Effector CD8-positive, alpha-beta T cell (primary cell): ENCODE measurements around the gene HSH2D.
"Not testable (repeated sequence)": the region's sequence is repeated elsewhere in the genome, so short reads cannot be mapped to it uniquely, and the experiment has no call there.

ENCODE experiments used
- DNase-seq: peaks from one replicate; lab custom pipeline; 2025; lab: John Stamatoyannopoulos, UW

The HSH2D gene

GRCh38 chr19:16119075-16119857 is 24.2 kb upstream of the HSH2D start:
- DNase-seq: not testable (repeated sequence)

GRCh38 chr19:16121141-16121540 is 22.3 kb upstream of the HSH2D start:
- no peak for DNase-seq

GRCh38 chr19:16121967-16122366 is 21.5 kb upstream of the HSH2D start:
- DNase-seq: no peak

- no peak for DNase-seq
Observed at GRCh38 chr19:16124953-16125352, 18.5 kb upstream of the HSH2D start.

GRCh38 chr19:16125737-16126495 is 17.6 kb upstream of the HSH2D start:
- DNase-seq: no peak

- DNase-seq: no peak
Observed at GRCh38 chr19:16127080-16127479, 16.4 kb upstream of the HSH2D start.

- no peak for DNase-seq
Observed at GRCh38 chr19:16127776-16128371, 15.6 kb upstream of the HSH2D start.

- no peak for DNase-seq
Observed at GRCh38 chr19:16131648-16132047, 11.8 kb upstream of the HSH2D start.

GRCh38 chr19:16133818-16134217 is 9.7 kb upstream of the HSH2D start:
- no peak for DNase-seq

GRCh38 chr19:16134510-16134909 is 9.0 kb upstream of the HSH2D start:
- no peak for DNase-seq

- no peak for DNase-seq
Observed at GRCh38 chr19:16135430-16136127, 7.9 kb upstream of the HSH2D start.

- no peak for DNase-seq
Observed at GRCh38 chr19:16136185-16136999, 7.1 kb upstream of the HSH2D start.

- DNase-seq: no peak
Observed at GRCh38 chr19:16139752-16140151, 3.7 kb upstream of the HSH2D start.

- DNase-seq: no peak
Observed at GRCh38 chr19:16141043-16141442, 2.4 kb upstream of the HSH2D start.

- no peak for DNase-seq
Observed at GRCh38 chr19:16142032-16142580, 1.4 kb upstream of the HSH2D start.

- DNase-seq: no peak
Observed at GRCh38 chr19:16144216-16144581, 714 bp downstream of the HSH2D start.

- DNase-seq: no peak
Observed at GRCh38 chr19:16146112-16146511, 2.6 kb downstream of the HSH2D start.

GRCh38 chr19:16148443-16149229 is 5.2 kb downstream of the HSH2D start:
- DNase-seq: no peak

GRCh38 chr19:16153582-16154336 is 10.3 kb downstream of the HSH2D start:
- no peak for DNase-seq

GRCh38 chr19:16154557-16154956 is 11.1 kb downstream of the HSH2D start:
- DNase-seq: no peak
